Heart left ventricle (tissue), 16 donors: ENCODE data around the gene GRM7. TPM values are rescaled to one million over a fixed set of nuclear protein-coding genes. Genes with fewer than 3 reads are reported as not detected.

Experiments
- ATAC-seq, 4 donors: fragments of 200-7000 bp; cut with Tn5 transposase; one replicate each; pipeline ENCODE4 v1.9.1; 2020 to 2022; ENCODE audit warnings: moderate library complexity in 4 of 4, mild to moderate bottlenecking in 3 of 4, moderate number of reproducible peaks in 1 of 4
- DNase-seq, 5 donors: peaks; one replicate each; pipeline ENCODE4 v3.0.0-alpha.2; 2020
- H3K27ac ChIP-seq, 12 donors: fragments of 200-600 bp; sonication (generic) in 4 of 12; one replicate each; pipeline versions ENCODE4 v1.5.0 to v1.8.0; 2016 to 2022; ENCODE audit warnings: mild to moderate bottlenecking in 2 of 12
- H3K27me3 ChIP-seq, 9 donors: fragments of 200-600 bp; sonication (generic) in 2 of 9; one replicate each; pipeline versions ENCODE4 v1.5.1 to v1.8.0; 2016 to 2022; ENCODE audit warnings: mild to moderate bottlenecking in 3 of 9
- H3K36me3 ChIP-seq, 9 donors: fragments of 200-600 bp; sonication (generic) in 2 of 9; one replicate each; pipeline versions ENCODE4 v1.5.0 to v1.8.0; 2018 to 2022; ENCODE audit warnings: mild to moderate bottlenecking in 2 of 9
- H3K4me1 ChIP-seq, 12 donors: fragments of 200-600 bp; sonication (generic) in 4 of 12; one replicate each; pipeline versions ENCODE4 v1.5.0 to v1.8.0; 2016 to 2022; ENCODE audit warnings: mild to moderate bottlenecking in 3 of 12
- H3K4me3 ChIP-seq, 12 donors: fragments of 200-600 bp; sonication (generic) in 4 of 12; one replicate each; pipeline versions ENCODE4 v1.5.0 to v1.8.0; 2017 to 2022; ENCODE audit warnings: mild to moderate bottlenecking in 9 of 12, moderate library complexity in 4 of 12
- H3K9me3 ChIP-seq, 12 donors: fragments of 200-600 bp; sonication (generic) in 4 of 12; one replicate each; pipeline versions ENCODE4 v1.5.0 to v1.8.0; 2016 to 2022; ENCODE audit warnings: mild to moderate bottlenecking in 1 of 12
- POLR2A ChIP-seq, 2 donors: fragments of 450-650 bp; IDR thresholded peaks; one replicate each; pipeline ENCODE4 v1.6.1; 2017; ENCODE audit warnings: antibody characterized with exemption in 2 of 2, mild to moderate bottlenecking in 2 of 2, moderate library complexity in 2 of 2
- WGBS, 4 donors: extraction: QIAGEN DNeasy Blood & Tissue Kit in 2 of 4; methylation state at CpG; one replicate each; pipeline versions ENCODE4 v1.1.5 to v1.1.7; 2013 to 2018; 5-methylcytosine and 5-hydroxymethylcytosine counted together
- intact Hi-C, 10 donors: fragments of 100-400 bp; cut with DNase I; formaldehyde crosslinking; loops; one replicate each; pipeline versions ENCODE4 v1.11.1 to v1.14.2; 2022
- polyA plus RNA-seq, 2 donors: library from polyadenylated mRNA; stranded (reverse); fragments of 200-250 nt; gene quantifications; one replicate each; pipeline ENCODE4 v1.2.3, GENCODE V29; 2013
- total RNA-seq, 9 donors: library from RNA; depleted of rRNA in 2 of 9; stranded (reverse); fragments of >200 nt in 2 of 9; fragmentation: NEBNext Ultra II Directional in 3 of 9; extraction: Animal tissue kit (Norgen Biotek cat#: 25700) in 3 of 9; gene quantifications; one replicate each; pipeline versions ENCODE4 v1.1.0 to v1.2.4, GENCODE V29; 2016 to 2023
- TF ChIP-seq, protein P1 (sequence below), 12 donors: fragments of 200-600 bp; sonication (generic) in 4 of 12; IDR thresholded peaks; one replicate each; pipeline versions ENCODE4 v1.5.0 to v1.8.0; 2018 to 2022; ENCODE audit warnings: antibody characterized with exemption in 12 of 12, mild to moderate bottlenecking in 5 of 12
- donor health status: ischemic (EF 13 %, LVEDD 7.1; RV severe dilation, severe dysfunction).
- donor health status: healthy with polysubstance abuse.
- donor health status: DM: no; HTN: yes; CAD: no.
- donor health status: DM: no; HTN: no; CAD: no.
- donor health status: ischemic (EF 25% LVEDD 6.9; RV normal size, moderate dysfunction).
- donor health status: ischemic (EF 25% LVEDD 5.7; RV mildly dilated, moderate dysfunction).
- donor health status: healthy.
- donor health status: DM: yes; HTN: yes; CAD: no.
- donor health status: ischemic (EF 35%, LVEDD 5.7; RV mildly dilated, moderate dysfunction).
- donor health status: nonischemic (EF 11% LVEDD 7.7; RV severe dilation, severe dysfunction).
- donor health status: DM: yes; HTN: yes; CAD: no.
- donor health status: PGD.
- donor health status: ischemic (EF 29% LVEDD 5.4; RV normal size, mild dysfunction).
- donor health status: nonischemic (EF 23%, LVEDD 6.1; RV moderate dilation, normal function).

GRM7 gene
- total and polyA plus RNA-seq, 11 donors: not detected

DNA sequence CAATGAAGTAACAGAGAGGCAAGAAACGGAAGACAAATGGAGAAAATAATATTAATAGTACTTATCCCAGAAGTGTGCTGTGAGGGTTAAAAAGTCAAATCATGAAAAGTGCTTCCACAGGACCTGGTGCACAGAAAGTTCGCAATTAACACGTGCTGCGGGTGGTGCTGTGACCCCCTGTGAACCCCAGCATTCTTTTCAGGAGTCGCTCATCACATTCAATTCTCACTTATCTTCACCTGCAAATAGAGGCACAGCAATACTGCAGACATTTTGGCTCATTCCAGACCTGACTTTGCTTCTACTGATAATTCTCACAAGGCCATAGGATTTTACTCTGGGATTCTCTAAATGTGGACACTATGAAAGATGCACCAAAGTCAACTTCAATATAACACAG, 584.4 kb downstream of the GRM7 start:
- peak overlapping the region in 6 of 12 donors; percentile 12 to 67 (median 38) for H3K27ac ChIP-seq
- no peaks in the 10 kb centered on the region for H3K36me3 ChIP-seq
- H3K9me3 ChIP-seq: peaks cover 0 to 7% (median 0%) of the 10 kb centered on the region in 12 donors
- WGBS, 4 donors: 34 to 40% (median 36%) methylated on average over 5 of the region's 5 CpGs
- intact Hi-C loops: loop anchor here in 2 of 10 donors (5.0 to 10.0 kb wide), 2 partner anchors 57 to 141 kb away; no protein-coding TSS in a partner anchor
- TF ChIP-seq, protein P1, sequence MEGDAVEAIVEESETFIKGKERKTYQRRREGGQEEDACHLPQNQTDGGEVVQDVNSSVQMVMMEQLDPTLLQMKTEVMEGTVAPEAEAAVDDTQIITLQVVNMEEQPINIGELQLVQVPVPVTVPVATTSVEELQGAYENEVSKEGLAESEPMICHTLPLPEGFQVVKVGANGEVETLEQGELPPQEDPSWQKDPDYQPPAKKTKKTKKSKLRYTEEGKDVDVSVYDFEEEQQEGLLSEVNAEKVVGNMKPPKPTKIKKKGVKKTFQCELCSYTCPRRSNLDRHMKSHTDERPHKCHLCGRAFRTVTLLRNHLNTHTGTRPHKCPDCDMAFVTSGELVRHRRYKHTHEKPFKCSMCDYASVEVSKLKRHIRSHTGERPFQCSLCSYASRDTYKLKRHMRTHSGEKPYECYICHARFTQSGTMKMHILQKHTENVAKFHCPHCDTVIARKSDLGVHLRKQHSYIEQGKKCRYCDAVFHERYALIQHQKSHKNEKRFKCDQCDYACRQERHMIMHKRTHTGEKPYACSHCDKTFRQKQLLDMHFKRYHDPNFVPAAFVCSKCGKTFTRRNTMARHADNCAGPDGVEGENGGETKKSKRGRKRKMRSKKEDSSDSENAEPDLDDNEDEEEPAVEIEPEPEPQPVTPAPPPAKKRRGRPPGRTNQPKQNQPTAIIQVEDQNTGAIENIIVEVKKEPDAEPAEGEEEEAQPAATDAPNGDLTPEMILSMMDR (IDR thresholded peaks at IDR 0.05): no peak
- TF ChIP-seq POLR2A (IDR thresholded peaks at IDR 0.05): no peak
- DNase-seq (no peak), ATAC-seq (no peak)
- no peaks in the 10 kb centered on the region for H3K27me3 ChIP-seq
- H3K4me3 ChIP-seq: no peak overlapping the region
- H3K4me1 ChIP-seq: peaks cover 0 to 15% (median 0%) of the 10 kb centered on the region in 12 donors

GRCh38 chr3:7447197-7447769, 586.4 kb downstream of the GRM7 start:
- no peaks in the 10 kb centered on the region for H3K27me3 ChIP-seq
- TF ChIP-seq, protein P1 (IDR thresholded peaks at IDR 0.05): no peak
- TF ChIP-seq POLR2A (IDR thresholded peaks at IDR 0.05): no peak
- peaks cover 0 to 3% (median 0%) of the 10 kb centered on the region in 12 donors for H3K9me3 ChIP-seq
- H3K27ac ChIP-seq: no peak overlapping the region
- no peak overlapping the region for H3K4me3 ChIP-seq
- WGBS, 4 donors: 80 to 88% (median 81%) methylated on average over 6 of the region's 6 CpGs
- intact Hi-C loops: loop anchor here in 2 of 10 donors (5.0 to 10.0 kb wide), 2 partner anchors 55 to 142 kb away; no protein-coding TSS in a partner anchor
- DNase-seq (no peak), ATAC-seq (no peak)
- H3K36me3 ChIP-seq: no peaks in the 10 kb centered on the region
- peaks cover 0 to 15% (median 0%) of the 10 kb centered on the region in 12 donors for H3K4me1 ChIP-seq

DNA sequence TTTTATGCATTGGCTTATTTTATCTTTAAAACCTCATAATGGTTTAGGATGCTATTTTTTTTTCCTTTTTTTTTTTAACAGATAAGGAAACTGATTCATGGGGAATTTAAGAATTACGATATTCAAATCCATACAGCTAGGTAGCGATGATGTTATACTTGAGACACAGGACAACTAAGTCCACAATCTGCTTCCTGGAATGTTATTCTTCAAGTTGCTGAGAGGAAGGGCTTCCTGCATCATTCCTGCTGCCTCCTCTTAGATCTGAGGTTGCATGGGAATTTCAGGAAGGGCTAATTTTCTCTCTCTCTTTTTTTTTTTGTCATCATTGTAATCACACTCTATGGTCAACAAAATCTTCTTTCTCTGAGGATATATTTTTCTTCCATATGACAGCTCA, 595.5 kb downstream of the GRM7 start:
- TF ChIP-seq, protein P1 (IDR thresholded peaks at IDR 0.05): no peak
- TF ChIP-seq POLR2A (IDR thresholded peaks at IDR 0.05): no peak
- no peak overlapping the region for H3K27ac ChIP-seq
- no peak for DNase-seq

DNA sequence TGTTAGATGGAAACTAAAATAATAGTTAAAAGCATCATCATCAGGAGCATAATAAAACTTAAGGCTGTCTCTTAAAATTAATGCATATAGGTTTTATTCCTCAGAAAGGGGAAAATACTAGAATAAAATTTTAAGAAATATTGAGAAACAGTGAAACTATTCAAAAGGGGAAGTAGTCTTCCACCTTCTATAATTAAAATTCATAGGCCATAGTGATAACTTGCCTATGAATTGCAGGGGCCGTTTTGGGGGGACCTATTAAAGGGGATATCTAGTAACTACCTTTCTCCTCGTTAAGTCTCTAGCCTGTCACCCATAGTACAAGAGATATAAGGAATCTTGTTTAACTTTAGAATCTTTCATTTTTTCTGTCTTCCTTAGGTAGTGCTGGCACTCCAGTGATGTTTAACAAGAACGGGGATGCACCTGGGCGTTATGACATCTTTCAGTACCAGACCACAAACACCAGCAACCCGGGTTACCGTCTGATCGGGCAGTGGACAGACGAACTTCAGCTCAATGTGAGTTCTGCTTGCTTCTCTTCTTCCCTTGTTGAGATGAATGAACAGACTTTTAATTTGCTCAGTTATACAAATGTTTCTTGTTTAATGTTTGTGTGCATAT, 600.4 kb downstream of the GRM7 start:
- Histone ChIP-seq H3K27ac (no peak overlapping the region), H3K9me3 (no peaks in the 10 kb centered on the region), H3K36me3 (no peaks in the 10 kb centered on the region), H3K27me3 (no peaks in the 10 kb centered on the region), H3K4me3 (no peak overlapping the region), H3K4me1 (no peaks in the 10 kb centered on the region)
- intact Hi-C loops: no loop called here
- ATAC-seq (no peak), DNase-seq (no peak)
- 79 to 88% (median 82%) methylated on average over 8 of the region's 8 CpGs for WGBS, 4 donors
- TF ChIP-seq, protein P1 (IDR thresholded peaks at IDR 0.05): no peak
- no peak for TF ChIP-seq POLR2A (IDR thresholded peaks at IDR 0.05)

More for the DNA sequence above, 595.5 kb downstream of the GRM7 start:
- Histone ChIP-seq H3K4me3 (no peak overlapping the region), H3K4me1 (no peaks in the 10 kb centered on the region), H3K27me3 (no peaks in the 10 kb centered on the region), H3K36me3 (no peaks in the 10 kb centered on the region), H3K9me3 (no peaks in the 10 kb centered on the region)
- peak in 1 of 4 donors; percentile 61 for ATAC-seq
- intact Hi-C loops: no loop called here
- 59 to 72% (median 64%) methylated on average over 2 of the region's 2 CpGs for WGBS, 4 donors
